ENCODE data around the gene HIPK3.

Gene HIPK3

DNA sequence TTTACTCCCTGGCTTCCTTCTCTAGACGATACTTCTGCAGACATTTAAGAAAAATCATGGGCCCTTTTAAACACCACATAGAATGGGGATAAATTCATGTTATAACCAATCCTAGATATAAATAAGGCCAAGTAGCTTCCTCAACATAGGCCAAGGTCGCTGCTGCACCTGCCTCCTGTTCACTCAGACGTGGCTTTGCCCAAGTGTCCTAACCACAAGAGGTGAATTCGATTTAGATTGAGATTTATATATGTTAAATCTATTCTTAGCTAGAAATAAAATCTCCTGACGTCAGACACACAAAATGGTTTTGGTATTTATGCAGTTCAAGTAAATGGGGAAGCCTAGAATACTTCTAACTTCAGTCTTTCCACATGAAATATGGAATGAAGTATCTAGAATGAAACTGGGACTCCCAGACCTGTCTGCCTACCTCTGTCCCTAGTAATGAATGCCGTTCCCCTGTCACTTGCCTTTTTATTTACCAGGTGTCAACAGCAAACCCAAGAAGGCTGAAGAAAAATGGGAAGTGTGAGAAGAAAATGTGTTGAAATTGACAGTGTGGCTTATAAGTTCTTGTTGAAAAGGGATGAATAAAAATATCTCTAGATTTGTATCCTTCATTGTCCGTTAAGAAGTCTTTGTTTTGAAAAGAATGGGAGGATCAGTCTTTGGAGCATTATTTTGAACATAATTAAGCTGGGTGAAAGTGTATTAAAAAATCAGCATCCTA is 131.8 kb downstream of the HIPK3 start:
- DNase-seq (ENCODE audit: low read depth in 1 of 2, low spot score in 1 of 2): no peak

DNA sequence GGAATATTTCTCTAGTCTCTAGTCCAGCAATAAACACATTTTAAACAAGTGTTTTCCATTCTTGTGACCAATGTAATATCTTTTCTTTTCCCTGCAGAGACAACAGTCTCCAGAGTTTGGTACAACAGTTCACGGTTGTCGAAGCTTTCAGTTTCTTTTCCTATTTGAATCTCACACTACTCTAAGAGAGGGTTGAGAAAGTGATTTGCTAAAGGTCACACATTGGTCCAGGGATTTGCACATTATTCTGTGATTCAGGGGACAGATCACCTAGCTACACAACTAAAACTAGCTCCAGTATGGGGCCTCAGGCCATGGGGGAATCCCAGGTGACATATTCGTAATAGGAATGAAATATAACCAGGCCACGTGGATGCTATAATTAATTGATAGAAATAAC is 132.5 kb downstream of the HIPK3 start:
- no peak for DNase-seq (ENCODE audit: low read depth in 1 of 2, low spot score in 1 of 2)

DNA sequence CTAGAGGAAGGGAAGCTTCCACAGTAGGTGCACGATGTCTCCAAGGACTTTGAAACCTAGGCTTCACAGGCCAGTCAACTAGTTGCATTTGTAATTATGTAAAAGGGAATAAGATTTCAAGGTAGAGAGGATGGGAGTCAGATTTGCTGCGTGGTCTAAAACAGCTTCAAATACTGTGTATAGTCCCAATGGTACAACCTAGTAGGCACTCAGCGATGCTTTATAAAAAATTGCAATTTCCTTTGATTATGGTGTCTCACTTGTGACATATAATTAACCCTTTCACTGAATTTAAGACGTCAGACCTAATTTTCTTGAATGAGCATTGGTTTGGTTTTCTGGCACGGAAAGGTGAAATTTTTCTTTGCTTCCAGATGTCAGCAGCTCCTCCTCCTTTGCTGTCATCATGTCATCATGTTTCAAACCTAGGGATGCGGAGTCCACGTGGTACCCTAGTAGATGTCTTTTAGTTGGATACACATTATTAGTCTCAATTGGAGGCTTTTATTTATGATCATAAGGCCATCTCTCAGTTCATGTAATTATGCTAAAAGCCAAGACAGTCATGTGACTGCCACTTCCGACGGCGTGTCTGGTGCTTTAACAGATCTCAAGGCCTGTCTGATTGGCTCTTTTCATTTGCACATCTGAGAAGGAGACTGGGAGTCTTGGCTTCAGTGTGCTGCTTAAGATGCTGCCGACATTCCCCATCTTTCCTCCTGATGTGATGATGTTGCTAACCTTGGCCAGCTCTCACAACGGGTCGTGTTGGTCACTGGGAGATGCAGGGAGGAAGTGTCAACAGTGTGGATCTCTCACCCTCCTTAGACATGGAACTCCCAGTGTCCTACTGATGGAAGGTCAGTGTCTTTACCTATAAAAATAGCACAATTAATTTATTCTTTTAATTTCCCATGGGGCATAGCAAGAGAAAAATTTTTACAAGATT is 134.0 kb downstream of the HIPK3 start:
- no peak for DNase-seq (ENCODE audit: low read depth in 1 of 2, low spot score in 1 of 2)

DNA sequence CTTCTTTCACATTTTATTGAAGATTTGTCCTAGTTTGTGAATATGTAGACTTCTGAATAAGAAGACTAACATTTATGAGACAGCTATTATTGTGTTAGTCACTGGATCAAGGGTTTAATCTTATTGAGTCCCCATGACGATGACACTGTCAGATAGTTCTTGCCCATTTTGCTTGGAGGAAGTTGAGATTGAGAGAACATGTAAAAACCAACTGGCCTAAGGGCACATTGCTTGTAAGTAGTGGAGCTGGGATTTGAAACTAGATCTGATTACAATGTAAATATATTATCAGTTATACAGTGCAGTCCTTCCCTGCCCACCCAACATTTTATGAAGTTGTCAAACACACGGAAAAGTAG is 134.7 kb downstream of the HIPK3 start:
- no peak for DNase-seq (ENCODE audit: low read depth in 1 of 2, low spot score in 1 of 2)

DNA sequence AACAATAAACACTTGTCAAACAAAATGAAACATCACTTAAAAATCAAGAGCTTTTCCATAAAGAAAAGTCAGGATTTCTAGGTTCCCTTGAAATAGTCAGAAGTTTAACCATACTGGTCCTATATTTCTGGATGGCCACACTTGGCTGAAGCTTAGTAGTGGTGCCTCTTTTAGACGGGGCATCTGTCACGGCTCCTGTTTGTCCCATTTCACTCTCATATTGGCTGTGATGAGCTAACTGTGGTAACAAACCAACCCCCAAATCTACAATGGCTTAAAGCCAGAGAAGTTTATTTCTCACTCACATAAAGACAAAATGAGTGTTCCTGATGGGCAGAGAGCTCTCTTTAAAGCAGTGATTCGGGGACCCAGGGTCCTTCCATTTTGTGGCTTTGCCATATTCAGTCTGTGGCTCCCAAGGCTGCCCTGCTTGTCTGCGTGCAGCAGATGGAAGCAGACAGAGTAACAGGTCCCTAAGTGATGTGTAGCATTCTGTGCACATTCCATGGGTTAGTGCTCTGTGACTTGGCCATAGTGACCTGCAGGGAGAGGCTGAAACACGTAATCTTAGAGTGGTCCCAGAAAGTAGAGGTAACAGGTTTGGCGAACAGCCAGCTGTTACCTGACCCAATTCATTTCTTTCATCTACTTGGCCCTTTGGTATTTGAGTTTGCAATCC is 137.4 kb downstream of the HIPK3 start:
- no peak for DNase-seq (ENCODE audit: low read depth in 1 of 2, low spot score in 1 of 2)

DNA sequence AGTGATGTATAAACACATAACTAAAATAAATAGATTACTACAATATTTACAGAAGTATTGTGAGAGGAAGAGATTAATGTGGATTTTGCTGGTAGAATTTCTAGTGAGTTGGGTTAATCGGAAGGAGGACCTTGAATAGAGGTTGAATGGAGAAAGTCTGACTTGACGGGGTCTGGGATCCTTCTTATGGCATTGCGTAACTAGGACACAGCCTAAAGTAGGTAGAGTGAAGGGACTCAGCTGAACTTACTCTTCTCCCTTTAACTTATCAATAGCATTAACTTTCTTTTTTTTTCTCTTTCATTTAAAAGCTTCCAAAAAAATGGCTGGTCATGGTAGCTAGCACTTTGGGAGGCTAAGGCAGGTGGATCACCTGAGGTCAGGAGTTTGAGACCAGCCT is 139.2 kb downstream of the HIPK3 start:
- DNase-seq (ENCODE audit: low read depth in 1 of 2, low spot score in 1 of 2): no peak

DNA sequence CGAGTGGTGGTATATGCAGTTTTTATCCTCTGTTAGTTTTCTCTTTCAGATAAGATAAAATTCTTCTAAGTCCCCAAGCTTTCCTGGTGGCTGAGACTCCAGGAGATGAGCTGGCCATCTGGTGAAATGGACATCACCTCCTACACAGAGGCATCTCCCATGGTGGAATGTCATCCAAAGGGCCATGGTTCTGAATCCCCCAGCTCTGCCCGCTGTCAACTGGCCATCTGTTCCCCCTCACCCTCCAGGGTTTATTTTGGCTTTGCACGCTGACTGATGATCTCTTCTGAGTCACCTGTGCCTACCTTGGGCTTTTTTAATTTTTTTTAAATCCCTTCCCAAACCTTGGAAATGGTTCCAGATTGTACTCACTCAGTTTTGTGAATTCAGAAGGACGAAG is 142.2 kb downstream of the HIPK3 start:
- DNase-seq (ENCODE audit: low read depth in 1 of 2, low spot score in 1 of 2): no peak

DNA sequence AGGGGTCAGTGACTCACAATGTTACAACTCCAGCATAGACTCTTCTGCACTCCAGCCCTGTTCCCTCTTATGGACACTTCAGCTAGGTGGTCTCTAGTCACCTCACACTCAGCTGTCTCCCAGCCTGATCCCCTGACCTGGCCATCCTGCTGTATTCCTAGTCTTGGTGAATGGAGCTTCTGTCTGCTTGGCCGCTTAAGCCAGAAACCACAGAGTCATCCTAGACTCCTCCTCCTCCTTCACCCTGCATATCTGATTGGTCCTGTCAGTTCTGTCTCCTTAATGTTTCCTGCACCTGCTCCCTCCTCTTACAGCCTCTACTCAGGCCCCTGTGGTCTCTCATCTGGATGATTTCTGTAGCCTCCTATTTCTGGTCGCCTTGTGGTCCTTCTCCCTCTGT is 144.9 kb downstream of the HIPK3 start:
- no peak for DNase-seq (ENCODE audit: low read depth in 1 of 2, low spot score in 1 of 2)

DNA sequence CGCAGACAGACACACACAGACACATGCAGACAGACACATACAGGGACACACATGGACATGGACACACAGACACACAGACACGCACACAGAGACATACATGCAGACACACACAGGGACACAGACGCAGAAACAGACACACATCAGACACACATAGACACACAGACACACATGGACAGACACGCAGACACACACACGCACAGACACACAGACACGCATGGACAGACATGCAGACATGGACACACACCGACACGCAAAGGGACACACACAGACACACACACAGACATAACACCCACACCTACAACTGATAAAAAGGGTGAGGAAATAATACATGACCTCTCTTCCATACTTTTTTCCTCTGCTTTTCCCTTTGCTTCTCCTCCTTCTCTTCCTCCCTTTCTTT is 146.2 kb downstream of the HIPK3 start:
- no peak for DNase-seq (ENCODE audit: low read depth in 1 of 2, low spot score in 1 of 2)

DNA sequence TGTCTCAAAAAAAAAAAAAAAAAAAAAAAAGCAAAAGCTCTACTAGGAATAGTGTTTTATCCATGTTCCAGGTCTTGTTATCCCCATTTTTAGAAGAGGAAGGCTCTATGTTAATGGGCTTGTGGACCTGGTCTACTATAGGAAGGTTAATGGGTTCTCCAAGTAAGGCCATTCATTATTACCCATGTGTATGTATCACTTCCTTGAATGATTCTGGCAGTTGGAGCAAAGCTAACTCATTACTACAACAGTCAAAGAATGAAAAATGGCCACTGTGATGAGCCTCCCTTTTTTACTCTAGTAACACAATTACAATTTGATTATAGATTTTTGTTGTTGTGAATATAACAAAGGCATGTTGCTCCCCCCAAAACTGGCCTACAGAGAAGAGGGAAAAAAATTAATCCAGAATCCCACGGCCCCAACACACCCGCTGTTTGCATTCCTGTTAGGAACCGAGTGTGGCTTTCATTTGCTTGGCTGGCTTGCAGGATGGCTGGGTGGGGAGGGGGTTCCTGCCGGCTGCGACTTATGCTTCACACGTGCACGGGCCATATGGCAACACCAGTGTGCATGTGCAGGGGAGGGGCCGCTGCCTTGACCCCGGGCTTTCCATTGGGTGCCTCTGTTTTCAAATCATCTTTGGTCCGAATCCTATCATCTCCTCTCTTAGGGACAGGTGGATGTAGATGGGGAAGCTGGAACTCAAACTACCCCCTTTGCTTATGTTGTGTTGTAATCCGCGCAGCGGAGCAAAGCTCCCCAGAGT is 148.8 kb downstream of the HIPK3 start:
- no peak for DNase-seq (ENCODE audit: low read depth in 1 of 2, low spot score in 1 of 2)
